ENCODE measurements around the gene P2RY13. TPM values are rescaled to one million over a fixed set of nuclear protein-coding genes. Genes with fewer than 3 reads are reported as not detected.

Gene P2RY13
- total RNA-seq, 1 donor = not detected

DNA sequence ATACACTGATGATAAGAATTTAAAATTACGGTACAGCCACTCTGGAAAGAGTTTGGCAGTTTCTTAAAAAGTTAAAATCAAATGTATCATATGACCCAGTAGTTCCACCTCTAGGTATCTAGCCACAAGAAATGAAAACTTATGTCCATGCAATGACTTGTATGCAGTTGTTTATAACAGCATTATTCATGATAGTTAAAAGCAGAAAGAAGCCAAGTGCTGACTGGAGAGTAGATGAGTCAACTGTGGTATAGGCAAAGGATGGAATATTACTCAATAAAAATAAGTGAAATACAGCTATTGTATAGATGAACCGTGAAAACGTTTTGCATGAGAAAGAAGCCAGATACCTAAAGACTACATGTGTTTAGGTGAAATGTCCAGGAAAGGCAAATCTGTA lies 27.6 kb downstream of the P2RY13 start:
- peak; percentile 69 for DNase-seq (ENCODE audit: low read depth)
- H3K4me3 ChIP-seq (ENCODE audit: low read depth, low read length) = no peak overlapping the region
- TF ChIP-seq, protein P1, sequence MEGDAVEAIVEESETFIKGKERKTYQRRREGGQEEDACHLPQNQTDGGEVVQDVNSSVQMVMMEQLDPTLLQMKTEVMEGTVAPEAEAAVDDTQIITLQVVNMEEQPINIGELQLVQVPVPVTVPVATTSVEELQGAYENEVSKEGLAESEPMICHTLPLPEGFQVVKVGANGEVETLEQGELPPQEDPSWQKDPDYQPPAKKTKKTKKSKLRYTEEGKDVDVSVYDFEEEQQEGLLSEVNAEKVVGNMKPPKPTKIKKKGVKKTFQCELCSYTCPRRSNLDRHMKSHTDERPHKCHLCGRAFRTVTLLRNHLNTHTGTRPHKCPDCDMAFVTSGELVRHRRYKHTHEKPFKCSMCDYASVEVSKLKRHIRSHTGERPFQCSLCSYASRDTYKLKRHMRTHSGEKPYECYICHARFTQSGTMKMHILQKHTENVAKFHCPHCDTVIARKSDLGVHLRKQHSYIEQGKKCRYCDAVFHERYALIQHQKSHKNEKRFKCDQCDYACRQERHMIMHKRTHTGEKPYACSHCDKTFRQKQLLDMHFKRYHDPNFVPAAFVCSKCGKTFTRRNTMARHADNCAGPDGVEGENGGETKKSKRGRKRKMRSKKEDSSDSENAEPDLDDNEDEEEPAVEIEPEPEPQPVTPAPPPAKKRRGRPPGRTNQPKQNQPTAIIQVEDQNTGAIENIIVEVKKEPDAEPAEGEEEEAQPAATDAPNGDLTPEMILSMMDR (IDR thresholded peaks at IDR 0.05; ENCODE audit: insufficient read depth, low read length) = no peak

DNA sequence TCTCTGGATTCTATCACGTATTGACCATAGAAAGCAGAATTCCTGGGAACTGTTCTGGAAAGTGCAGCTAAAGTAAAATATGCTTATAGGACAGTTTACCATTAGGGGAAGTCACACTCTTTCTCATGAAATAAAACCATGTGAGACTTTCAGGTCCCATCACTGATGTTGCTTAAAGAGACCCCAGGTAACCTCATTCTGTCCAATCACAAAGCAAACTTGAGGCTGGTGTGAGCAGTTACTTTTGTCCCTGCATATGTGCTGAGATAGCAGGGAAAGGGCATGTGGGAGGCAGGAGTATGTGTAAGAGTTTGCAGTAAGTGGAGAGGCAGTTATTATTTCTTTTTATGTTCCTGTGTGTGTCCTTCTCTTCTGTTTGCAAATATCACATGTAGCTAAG lies 28.8 kb downstream of the P2RY13 start:
- TF ChIP-seq, protein P1 (IDR thresholded peaks at IDR 0.05; ENCODE audit: insufficient read depth, low read length) = no peak
- DNase-seq (ENCODE audit: low read depth) = no peak
- no peak overlapping the region for H3K4me3 ChIP-seq (ENCODE audit: low read depth, low read length)

DNA sequence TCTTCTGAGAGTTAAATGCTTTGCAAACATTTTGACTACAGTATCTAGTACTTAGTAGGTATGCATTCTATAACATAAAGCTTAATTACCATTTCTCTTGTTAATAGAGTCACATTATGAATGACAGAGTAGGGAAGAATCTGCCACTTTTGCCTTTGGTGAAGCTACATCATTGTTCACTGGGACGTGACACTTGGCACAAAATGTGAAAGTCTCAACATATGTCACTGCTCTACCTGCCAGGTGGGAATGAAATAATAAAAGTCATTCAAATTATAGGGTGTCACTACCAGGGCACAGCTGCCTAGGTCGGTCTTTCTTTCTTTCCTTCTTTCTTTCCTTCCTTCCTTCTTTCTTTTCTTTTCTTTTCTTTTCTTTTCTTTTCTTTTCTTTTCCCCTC lies 30.3 kb downstream of the P2RY13 start:
- no peak for DNase-seq (ENCODE audit: low read depth)
- TF ChIP-seq, protein P1 (IDR thresholded peaks at IDR 0.05; ENCODE audit: insufficient read depth, low read length) = no peak
- H3K4me3 ChIP-seq (ENCODE audit: low read depth, low read length) = no peak overlapping the region

DNA sequence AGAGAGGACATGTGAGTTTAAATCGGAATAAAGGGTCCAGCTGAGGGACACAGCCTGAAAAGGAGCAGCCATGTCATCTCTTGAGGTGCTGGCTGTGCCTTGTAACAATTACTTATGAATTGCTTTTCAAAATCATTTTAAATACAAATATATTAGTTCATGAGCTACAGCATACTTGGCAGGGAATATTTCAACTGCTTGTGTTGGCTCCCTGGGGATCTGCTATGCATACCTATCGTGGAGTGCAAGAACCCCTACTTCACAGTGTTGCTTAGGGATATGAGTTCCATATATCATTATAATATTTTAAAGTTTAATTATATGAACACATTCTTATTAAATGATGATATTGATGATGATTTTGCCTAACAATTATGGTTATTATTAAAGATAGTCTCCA lies 31.9 kb downstream of the P2RY13 start:
- TF ChIP-seq, protein P1 (IDR thresholded peaks at IDR 0.05; ENCODE audit: insufficient read depth, low read length) = no peak
- H3K4me3 ChIP-seq (ENCODE audit: low read depth, low read length) = no peak overlapping the region
- no peak for DNase-seq (ENCODE audit: low read depth)

DNA sequence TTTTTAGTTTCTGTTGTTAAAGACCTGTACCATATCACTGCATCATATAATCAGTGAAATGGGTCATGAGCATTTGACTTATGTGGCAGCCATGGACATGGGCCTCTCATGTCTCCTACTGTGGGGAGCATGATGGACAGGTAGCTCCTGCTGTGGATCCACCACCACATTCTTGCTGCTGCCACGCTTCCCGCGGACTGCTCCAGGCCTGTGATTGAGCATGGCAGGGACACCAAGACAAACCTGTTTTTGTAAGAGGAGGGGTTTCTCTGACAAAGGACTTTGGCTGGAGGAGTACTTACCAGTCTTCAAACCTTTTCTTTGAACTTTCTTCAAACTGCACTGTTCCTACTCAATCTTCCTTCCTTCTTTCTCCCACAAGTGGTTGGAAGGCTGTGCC lies 33.1 kb downstream of the P2RY13 start:
- TF ChIP-seq, protein P1 (IDR thresholded peaks at IDR 0.05; ENCODE audit: insufficient read depth, low read length) = no peak
- no peak overlapping the region for H3K4me3 ChIP-seq (ENCODE audit: low read depth, low read length)
- no peak for DNase-seq (ENCODE audit: low read depth)

DNA sequence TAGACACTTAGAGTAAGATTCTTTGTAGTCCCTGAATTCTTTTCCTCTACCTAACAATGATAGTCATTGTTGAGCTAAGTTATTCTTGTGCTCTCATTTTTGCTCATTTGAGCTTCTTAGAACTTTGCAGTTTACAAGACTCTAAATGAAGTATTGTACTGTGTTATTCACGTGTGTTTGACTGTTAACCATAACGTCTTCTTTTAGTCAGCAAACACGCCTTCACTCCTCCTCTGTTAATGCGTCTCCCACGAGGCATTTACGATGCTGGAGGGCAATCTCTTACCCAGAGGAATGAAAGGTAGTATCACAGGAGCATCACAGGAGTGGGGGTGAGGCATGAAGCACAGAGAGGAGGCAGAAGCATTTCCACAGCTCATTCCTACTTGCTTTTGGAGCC lies 36.2 kb downstream of the P2RY13 start:
- H3K4me3 ChIP-seq (ENCODE audit: low read depth, low read length) = no peak overlapping the region
- no peak for DNase-seq (ENCODE audit: low read depth)
- TF ChIP-seq, protein P1 (IDR thresholded peaks at IDR 0.05; ENCODE audit: insufficient read depth, low read length) = no peak

DNA sequence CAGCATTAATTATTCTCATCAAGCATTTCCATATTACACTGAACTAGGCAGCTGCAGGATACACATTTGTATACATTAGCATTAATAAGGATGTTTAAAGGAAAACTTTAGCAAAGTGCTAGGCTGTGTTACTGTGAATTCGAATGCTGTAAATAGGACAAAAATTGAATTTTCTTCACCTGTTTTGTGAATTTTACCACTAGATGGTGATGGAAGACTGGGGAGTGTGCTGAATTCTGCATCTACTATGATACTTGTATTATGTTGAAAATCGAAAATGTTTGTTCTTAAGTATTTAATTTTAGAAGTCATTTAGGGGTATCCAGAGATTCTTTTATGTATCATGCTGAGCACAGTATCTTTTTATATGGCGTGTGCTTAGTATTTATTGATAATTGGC lies 38.7 kb downstream of the P2RY13 start:
- TF ChIP-seq, protein P1 (IDR thresholded peaks at IDR 0.05; ENCODE audit: insufficient read depth, low read length) = peak; percentile 65
- DNase-seq (ENCODE audit: low read depth) = peak; percentile 79
- H3K4me3 ChIP-seq (ENCODE audit: low read depth, low read length) = no peak overlapping the region
